GM19035 (cell line): ENCODE results near the gene GNPDA2.
A peak's percentile ranks its signal among the peaks of the same experiment; 100 is the strongest.
"Not testable (repeated sequence)": the region's sequence is repeated elsewhere in the genome, so short reads cannot be mapped to it uniquely, and the experiment has no call there.

Source experiments
- ATAC-seq: cut with Tn5 transposase; IDR thresholded peaks from one replicate; pipeline ENCODE4 v1.9.1; 2021; ENCODE audit not compliant: unreplicated experiment

Gene GNPDA2

DNA sequence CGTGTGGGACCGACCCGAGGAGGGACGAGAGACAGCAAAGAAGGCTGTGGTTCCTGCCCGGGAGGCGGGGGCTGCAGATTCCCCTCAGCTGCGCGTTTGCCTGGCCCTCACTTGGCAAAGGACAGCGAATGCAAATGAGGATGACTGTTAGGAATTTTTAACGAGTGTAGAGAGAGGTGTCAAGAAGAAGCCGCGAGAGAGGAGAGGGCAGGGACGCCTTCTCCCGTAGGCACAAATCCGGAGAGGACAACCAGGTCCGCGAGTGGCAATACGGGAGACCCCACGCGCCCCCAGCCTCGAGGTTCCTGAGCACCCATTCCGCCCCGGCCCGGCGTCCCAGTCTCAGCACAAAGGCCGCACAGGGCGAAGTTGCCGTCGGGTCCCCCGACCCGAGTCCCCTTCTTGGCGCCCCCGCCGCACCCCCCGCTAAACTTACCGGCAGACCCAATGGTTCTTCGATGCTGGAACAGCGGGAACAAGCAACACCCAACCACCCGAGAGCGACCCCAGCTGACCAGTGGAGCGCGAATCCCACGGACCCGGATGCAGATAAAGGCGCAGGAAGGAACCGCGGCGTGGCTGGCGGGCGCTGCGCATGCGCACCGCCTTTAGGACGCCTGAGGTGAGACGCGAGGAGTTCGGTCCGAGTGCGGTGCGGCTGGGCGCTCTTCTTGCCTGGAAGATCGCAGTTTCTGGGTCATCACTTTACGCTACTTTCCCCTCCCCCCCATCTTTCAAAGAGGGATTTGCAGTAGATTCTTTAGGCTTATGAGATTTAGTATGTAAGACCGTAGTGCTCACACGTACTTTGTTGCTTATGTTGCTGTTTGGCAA is at the start of gene GNPDA2:
Gene GNPDA2, minus strand, starts transcription at position 519 of the 834 bp plus-strand sequence. CDS start 4,349 bp downstream, outside the sequence.
- peak; percentile 94 for ATAC-seq

DNA sequence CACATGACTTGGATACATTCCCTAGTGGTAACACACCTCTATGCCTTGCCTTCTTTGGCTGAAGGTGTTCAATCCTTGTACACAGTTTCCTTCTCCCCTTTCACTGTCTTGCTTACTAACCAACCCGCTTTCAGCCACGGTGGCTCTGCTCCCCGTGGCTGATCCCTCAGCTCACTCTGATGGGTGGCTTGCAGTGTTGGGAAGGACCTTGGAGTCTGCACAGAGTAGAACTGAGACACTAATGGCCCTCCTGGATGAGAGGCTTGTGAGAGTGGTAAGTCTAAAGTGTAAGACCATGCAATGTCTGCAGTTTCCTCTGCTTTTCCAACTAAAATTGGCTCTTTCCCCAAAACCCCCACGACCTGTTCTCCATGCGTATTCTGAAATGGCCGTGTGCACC is 46.0 kb upstream of the GNPDA2 start:
- ATAC-seq = no peak

DNA sequence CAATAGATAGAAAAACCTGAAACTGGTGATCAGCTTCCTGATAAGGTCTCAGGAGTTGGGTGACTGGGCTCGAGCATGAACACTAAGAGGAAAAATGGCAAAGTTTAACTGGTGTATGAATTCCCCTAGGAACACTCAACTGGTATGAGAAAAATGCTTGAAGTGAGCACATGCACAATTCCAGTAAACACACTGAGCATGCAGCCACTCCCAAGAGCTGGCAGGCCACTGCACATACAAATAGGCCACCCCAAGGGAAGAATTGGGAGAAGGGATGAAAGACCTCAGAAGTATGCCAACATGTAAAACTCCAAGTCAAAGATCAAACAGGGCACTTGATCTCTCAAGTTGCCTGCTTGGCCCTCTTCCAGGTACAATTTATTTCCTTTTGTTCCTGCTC is 45.4 kb upstream of the GNPDA2 start:
- ATAC-seq = no peak

DNA sequence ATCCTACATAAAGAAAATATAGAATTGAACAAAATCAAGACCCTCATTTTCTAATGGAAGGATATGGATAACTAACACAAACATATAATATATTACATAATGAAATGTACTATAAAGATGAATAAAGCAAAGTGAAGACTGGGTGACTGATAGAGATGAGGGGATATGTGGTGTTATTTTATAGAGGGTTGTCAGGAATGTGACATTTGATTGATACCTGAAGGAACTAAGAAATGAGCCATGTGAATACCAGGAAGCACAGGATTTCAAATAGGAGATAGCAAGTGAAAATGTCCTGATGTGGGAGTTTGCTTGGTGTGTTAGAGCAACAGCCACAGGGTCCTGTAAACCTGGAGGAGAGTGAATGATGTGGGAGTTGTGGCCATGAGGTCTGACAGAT is 40.1 kb upstream of the GNPDA2 start:
- no peak for ATAC-seq

DNA sequence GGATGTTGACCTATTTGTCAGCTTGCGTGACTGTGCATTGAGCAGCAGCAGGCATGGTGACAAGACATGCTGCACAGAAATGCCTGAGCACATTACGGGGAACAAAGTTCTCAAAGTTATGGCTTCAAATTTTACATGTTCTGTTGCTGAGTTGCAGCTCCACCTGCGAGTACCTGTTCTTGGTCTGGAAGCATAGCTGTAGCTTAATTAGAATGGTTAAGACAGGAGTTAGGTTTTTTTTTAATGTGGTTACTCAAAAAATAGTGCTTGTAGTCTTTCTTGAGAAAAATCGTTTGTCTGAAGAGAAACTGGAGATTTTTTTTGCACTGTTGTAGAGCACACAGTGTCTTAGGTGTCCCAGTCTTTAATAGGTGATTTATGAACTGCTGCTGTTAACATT is 38.8 kb upstream of the GNPDA2 start:
- no peak for ATAC-seq

DNA sequence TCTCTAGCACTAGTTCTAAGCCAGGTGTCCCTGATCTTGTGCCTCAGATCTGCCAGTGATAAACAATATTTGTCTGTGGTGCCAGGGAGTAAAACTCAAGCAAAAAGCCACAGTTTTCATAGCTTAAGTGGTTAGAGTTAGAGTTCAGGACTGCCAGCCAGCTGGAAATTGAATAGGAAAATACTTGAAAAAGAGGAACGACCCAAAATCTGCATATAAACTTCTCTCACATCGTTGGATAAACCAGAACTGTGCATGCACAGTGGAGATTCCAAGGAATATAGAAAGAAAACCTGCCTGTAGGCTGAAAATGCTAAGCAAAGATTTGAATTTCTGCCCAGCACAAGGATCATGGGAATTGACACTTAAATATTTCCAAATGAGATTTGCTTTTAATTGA is 35.0 kb upstream of the GNPDA2 start:
- no peak for ATAC-seq

DNA sequence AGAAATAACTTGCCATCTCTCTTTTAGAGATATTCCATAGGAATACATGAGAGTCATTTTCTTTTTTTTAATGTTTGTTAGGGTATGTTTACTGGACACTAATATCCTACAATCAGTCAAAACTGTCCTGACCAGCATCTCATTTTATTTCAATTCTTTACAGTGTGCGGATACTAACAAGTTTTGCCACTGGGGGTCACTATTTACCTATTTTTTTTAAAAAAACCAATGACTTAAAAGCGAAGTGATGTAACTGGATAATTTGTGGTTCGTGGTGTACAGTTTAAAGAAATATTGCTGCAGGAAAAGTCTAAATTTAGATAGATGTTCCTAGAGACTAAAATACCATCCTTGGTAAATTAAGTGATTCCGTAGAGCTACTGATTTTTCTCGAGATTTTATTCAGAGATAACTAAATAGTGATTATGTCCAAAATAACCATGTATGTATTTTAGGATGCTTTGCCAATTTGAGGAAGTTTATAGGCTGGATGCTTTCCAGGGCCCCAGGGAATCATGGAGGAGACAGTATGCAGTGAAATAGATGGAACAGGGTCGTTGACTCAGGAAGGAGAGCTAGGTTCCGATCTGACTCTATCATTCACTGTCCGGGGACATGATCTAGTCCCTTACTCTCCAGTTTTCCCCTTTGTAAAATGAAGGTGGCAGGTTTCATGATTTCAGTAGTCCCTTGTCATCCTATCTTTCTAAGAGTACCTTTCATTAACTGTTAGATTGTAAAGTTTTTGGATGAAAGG is 34.0 kb upstream of the GNPDA2 start:
- peak; percentile 88 for ATAC-seq

DNA sequence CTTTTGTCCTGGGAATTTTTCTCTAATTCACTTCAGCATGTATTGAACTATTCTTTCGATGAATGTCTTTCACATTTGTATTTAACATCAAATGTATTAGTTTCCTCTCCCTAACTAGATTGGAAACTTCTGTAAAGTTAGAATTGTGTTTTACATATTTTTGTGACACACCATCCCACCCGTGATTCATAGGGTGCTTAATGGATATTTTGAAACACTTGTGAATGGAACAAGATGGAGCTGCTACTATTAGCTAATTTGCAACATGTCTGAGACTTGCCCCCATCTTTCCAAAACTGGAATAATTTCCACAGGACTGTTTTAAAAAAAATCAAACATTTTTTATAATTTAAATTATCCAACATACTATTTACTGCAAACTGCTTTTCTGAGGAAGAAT is 30.2 kb upstream of the GNPDA2 start:
- ATAC-seq = no peak

DNA sequence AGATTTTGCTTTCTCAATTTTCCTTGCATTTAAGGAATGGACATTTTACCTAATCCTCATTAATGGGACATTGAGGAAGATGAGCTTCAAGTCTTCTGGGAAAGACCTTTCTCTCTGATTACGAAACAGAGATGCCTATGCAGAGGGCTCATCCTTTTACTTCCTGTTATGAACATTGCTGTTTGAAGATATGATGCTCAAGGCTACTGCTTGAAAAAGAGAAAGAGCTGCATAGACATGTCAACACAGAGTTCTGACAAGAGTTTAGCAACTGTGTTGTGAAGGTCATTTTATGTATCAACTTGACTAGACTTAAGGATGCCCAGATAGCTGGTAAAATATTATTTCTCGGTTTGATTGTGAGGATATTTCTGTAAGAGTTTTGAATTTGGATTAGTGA is 13.8 kb upstream of the GNPDA2 start:
- ATAC-seq = no peak

DNA sequence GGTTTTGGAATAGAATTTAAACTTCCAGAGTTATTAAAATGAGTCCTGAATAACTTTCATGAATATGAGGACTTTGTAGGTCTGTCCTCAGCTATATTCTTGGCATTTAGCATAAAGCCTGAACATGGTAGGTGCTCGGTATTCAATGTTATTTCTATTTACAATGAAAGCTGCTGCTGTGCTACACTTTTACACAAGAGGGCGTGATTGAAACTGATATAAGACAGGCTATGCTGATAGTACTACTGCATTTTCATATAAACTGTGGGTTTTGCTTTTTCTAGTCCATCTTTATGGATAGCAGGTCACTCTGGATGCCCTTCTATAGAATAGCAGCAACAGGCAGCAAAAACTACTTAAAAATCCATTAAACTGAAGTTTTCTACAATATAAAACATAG is 12.3 kb upstream of the GNPDA2 start:
- ATAC-seq = peak; percentile 85

DNA sequence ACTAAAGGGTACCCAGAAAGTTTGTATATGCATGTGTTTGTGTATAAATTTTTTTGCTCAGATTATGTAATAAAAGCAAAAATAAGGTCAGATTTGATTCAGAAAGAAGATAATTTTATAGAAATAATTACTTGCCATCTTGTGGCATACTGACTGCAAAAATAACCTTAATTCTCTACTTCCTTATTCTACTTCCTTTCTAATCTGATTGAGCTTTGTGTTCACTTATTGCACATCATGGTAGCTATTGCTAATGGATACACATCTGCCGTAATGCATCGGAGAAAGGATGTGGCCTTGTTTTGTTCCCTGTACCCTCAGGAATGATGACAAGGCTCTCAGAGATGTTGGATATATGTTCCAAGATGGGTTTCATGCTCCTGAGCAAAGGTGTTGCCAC is 10.5 kb upstream of the GNPDA2 start:
- ATAC-seq = no peak

DNA sequence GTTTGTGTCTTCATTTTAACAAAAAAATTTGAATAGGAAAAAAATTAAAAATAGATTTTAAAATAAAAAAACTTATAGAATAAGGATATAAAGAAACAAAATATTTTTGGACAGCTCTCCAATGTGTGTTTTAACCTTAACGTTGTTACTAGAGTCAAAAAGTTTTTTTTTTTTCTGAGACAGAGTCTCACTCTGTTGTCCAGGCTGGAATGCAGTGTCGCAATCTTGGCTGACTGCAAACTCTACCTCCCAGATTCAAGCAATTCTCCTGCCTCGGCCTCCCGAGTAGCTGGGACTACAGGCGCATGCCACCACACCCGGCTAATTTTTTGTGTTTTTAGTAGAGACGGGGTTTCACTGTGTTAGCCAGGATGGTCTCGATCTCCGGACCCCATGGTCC is 2.3 kb upstream of the GNPDA2 start:
- not testable (repeated sequence) for ATAC-seq

DNA sequence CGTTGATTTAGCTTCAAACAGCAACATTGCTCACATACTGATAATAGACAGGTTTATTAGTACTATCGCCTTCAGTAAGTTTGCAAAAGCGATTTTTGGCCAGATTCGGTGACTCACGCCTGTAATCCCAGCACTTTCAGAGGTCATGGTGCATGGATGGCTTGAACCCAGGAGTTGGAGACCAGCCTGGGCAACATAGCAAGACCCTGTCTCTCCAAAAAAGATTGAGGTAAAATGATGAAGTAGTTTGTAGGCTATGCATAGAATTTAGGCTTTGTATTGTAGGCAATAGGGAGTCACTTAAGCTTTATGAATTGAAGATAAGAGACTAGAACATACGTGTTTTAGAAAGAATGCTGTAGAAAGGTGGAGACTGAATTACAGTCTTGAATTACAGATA is 1.1 kb upstream of the GNPDA2 start:
- ATAC-seq = no peak

DNA sequence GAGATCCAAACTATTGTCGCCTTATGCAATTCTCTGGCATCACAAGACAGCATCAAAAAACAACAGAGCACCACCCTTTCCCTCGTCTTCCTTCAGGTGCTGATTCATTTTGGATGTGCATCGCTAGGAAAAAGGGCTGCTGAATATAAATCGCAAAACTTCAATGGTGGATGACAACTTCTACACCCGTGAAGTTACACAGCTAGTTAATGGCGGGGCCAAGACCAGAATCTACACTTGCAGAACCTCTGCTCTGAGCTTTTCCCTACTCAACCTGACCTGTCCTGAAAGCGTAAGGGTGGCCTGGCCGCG is 674 bp downstream of the GNPDA2 start:
- ATAC-seq = no peak

DNA sequence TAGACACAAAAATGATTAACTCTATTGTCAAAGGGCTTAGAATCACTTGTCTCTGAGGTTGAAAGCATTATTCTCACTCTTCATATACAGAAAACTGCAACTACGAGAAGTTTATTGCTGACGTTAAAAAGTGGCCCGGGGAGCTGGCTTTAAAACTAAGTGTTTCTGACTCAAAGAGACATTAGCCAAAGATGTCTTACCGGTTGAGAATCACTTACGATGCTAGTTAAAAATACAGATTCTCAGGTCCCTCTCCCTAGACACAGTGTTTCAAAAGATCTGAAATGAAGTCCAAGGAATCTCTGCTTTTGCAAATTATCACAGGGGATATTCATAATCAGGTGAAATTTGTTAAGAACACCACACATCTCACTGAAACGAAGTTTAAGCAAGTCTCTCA is 1.2 kb downstream of the GNPDA2 start:
- no peak for ATAC-seq

DNA sequence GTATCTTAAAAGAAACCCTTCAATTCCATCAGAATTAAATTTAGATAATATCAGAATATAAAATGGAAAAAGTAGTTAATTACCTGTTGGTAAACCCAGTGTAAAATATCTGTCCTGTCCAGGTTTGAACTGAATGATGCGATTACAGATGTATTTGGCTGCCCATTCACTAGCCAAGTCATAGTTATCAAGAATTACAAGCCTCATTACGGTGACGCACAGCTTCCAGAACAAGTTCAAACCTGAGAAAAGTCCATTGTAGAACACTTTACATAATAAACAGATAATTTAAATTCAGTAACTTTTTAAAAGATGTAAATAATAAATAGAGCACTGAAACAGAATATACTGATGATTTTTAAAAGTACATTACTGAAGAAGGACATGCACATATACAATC is 4.4 kb downstream of the GNPDA2 start:
- no peak for ATAC-seq

DNA sequence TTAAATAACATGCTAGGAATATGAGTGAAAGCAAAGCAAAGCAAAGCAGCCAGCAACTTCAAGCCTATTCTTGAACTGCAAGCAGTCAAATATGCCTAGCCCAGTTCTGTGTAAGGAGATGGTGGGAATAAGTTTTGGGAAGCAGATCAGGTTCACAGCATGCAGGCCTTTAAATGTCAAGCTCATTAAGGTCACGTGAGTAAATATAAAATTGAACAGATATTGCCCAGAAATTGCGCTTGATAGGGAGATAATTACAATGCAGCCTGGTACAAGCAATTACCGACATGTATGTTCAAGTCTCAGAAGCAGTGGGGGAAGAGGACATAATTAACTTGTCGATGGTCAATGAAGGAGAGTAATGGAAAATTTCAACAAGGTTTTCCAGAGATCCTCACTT is 6.0 kb downstream of the GNPDA2 start:
- no peak for ATAC-seq

DNA sequence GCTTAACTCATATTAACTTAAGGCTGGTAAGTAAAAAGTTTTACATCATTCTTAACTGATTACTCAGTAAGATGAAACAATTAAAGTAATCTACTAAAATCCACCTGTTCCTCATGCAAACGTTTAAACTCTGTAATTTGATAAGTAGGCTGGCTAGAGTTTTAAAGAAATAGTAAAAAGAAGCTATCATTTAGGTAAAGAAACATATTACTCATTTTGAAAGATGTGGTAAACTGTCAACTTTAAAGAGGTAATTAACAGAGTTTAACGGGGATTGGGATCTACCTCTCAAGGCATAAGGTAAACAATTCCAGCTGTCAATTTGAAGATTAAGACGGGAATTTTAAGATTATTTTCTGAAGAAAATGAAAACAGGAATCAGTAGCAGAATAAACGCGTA is 9.8 kb downstream of the GNPDA2 start:
- no peak for ATAC-seq

DNA sequence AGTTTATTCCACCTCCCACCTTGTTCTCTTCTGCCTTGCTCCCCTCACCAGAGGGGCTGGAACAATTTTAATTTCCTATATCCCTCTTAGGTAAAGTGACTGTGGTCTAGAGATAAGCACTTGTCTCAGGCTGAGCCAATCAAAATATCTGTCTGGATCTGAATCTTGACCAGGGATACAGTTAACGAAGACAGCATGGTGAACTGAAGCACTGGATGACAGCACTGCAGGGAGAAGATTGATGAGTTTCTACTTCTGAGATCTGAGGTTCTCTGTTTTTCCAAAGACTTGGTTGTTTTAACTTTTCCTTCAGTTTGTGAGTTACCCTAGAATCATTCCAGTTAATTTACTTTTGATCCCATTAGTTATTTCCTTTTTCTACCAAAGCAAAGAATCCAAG is 13.2 kb downstream of the GNPDA2 start:
- ATAC-seq = no peak

DNA sequence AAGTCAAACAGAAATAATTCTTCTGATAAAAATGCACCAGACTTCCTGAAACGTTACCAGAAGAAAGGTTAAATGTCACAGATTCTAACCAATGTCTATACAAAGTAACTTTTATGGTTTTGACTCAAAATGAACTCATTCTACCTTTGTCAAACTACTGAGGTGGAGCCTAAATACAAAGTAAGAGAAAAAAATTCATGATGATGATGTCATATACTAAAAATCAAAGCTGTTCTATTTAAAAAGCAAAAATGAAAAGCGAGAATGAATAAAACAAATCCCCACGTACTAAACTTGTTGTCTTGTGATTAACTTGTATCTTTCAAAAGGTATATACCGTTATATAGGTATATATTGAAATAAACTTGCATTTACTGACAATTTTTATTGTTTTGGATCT is 21.7 kb downstream of the GNPDA2 start:
- ATAC-seq = no peak

DNA sequence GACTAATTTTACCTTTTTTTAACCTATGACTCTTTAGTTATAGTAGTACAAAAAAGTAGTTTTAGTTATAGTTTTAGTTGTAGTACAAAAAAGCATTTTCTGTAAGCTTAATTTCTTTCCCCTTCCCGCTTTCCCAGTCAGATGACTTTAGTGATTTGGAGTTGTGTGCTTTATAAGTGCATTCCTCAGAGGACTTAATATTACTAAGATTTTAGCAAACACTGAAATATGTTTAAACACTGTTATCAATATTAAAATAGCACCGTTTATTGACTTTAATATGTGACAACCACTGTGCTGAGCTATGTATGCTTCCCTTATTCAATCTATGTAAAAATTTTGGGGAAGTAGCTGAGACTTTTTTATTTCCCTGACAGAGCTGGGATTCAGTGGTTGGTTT is 25.3 kb downstream of the GNPDA2 start:
- no peak for ATAC-seq

DNA sequence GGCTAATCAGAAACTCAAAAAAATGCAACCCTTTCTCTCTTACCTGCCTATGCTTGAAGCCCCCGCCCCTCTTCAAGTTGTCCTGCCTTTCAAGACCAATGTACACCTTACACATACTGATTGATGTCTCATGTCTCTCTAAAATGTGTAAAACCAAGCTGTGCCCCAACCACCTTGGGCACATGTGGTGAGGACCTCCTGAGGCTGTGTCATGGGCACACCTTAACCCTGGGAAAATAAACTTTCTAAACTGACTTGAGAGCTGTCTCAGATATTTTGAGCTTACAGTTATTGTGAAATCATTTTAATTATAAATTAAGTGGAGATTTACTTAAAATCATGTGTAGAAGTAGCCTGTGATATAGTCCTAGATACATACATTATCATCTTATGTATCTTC is 25.9 kb downstream of the GNPDA2 start:
- no peak for ATAC-seq

DNA sequence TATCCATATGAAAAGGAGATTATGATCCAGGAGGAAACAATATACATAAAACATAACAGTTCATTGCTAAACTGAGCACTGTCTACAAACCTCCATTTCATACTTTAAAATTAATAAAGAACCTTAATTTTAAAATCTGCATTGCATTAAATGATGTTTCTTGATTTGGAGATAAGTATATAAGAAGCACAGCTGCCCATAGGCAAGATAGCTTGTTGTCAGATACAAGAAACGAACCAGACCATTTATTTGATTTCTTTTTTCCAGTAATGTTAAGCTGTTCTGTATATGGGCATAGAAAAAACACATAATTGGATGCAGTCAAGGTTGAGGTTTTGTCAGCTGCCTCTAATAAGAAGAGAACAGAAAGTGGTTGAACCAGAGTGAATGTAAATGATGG is 41.7 kb downstream of the GNPDA2 start:
- no peak for ATAC-seq
